Stomach smooth muscle (tissue), 2 donors: ENCODE measurements around the gene SCN3A.

ENCODE experiments used
- H3K27ac ChIP-seq: one replicate; pipeline ENCODE4 v1.7.0; 2013; ENCODE audit warnings: mild to moderate bottlenecking, low read length, inconsistent platforms
- H3K27me3 ChIP-seq, 2 donors: one replicate each; pipeline ENCODE4 v1.7.0; 2013; ENCODE audit warnings: low read length in 2 of 2; ENCODE audit not compliant: insufficient read depth in 2 of 2, control insufficient read depth in 1 of 2
- H3K36me3 ChIP-seq, 2 donors: one replicate each; pipeline ENCODE4 v1.7.0; 2013; ENCODE audit warnings: low read length in 2 of 2; ENCODE audit not compliant: control insufficient read depth in 2 of 2, insufficient read depth in 2 of 2
- H3K4me1 ChIP-seq: one replicate; pipeline ENCODE4 v1.7.0; 2013; ENCODE audit warnings: low read length; ENCODE audit not compliant: control insufficient read depth, insufficient read depth
- H3K4me3 ChIP-seq, 2 donors: one replicate each; pipeline ENCODE4 v1.7.0; 2013; ENCODE audit warnings: low read length in 2 of 2
- H3K9ac ChIP-seq, 2 donors: one replicate each; pipeline ENCODE4 v1.7.0; 2013; ENCODE audit warnings: low read length in 2 of 2, mild to moderate bottlenecking in 1 of 2
- H3K9me3 ChIP-seq, 2 donors: one replicate each; pipeline ENCODE4 v1.7.0; 2013; ENCODE audit warnings: low read length in 2 of 2; ENCODE audit not compliant: control insufficient read depth in 2 of 2
- donor health status: healthy.
- donor health status: Pancreatic carcinoma.

The SCN3A gene

DNA sequence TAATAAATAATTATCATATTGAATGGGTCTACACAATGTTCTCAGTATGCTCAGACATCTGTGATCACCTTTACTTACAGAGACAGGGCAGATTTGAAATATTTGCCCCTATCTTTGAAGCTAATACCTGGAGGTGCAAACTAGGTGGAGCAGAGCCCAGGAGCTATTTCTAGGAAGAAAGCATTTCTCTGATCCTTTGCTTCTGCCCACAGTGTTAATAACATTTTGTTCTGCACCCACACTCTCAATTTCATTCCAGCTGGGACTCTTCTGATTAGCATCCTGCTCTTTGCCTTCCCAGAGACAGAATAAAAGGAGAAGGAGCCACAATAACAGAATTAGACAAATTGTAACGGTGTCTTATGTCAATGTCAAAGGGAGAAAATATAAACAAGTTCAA lies 23.7 kb upstream of the SCN3A start:
- H3K4me1 ChIP-seq: no peaks in the 10 kb centered on the region
- H3K4me3 ChIP-seq: no peak overlapping the region
- H3K36me3 ChIP-seq: no peaks in the 10 kb centered on the region
- H3K27ac ChIP-seq: no peak overlapping the region
- no peak overlapping the region for H3K9ac ChIP-seq
- H3K9me3 ChIP-seq: peaks cover 0 to 2% of the 10 kb centered on the region in 2 donors
- no peaks in the 10 kb centered on the region for H3K27me3 ChIP-seq

- Histone ChIP-seq H3K4me1 (no peaks in the 10 kb centered on the region), H3K27me3 (no peaks in the 10 kb centered on the region), H3K36me3 (no peaks in the 10 kb centered on the region), H3K9ac (no peak overlapping the region), H3K4me3 (no peak overlapping the region), H3K9me3 (no peaks in the 10 kb centered on the region), H3K27ac (no peak overlapping the region)
Measured at GRCh38 chr2:165224941-165225340, 21.1 kb upstream of the SCN3A start.

DNA sequence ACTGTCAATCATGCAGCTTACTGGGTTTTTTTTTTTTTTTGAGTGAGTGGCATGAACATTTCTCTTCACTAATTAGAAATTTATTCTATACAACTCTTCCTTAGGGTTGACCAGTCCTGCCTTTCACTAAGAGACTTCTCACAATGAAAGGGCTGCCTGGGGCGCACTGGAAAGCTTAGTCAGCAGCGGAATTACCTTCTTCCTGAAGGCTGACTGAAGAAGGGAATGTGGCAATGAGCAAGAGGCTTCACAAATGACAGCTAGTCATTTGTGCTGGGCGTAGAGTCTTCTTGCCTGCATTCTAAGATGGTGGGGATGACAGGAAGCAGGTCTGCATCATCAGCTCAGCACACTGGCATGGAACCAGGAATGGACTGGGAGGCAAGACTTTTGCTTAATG lies 15.6 kb upstream of the SCN3A start:
- Histone ChIP-seq H3K9ac (no peak overlapping the region), H3K27ac (no peak overlapping the region), H3K4me1 (no peaks in the 10 kb centered on the region), H3K36me3 (no peaks in the 10 kb centered on the region), H3K27me3 (no peaks in the 10 kb centered on the region), H3K4me3 (no peak overlapping the region), H3K9me3 (no peaks in the 10 kb centered on the region)

GRCh38 chr2:165214093-165214492 lies 10.2 kb upstream of the SCN3A start:
- Histone ChIP-seq H3K36me3 (no peaks in the 10 kb centered on the region), H3K27me3 (no peaks in the 10 kb centered on the region), H3K9me3 (no peaks in the 10 kb centered on the region), H3K4me1 (no peaks in the 10 kb centered on the region), H3K27ac (no peak overlapping the region), H3K9ac (no peak overlapping the region), H3K4me3 (no peak overlapping the region)

DNA sequence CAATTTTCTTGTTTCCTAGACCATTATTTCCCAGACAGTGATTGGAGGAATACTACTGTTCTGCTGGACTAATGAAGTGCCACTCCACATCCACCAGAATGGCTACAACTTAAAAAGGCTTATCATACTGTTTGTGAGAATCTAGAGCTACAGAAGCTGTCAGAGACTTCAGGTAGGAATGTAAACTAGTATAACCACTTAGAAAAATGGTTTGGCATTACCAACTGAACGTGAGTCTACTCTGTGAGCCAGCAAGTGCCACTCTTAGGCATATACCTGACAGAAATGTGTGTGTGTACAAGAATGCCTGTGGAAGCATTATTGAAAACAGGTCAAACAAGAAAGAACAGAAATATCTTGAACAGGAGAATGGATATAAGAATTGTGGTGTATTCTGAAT lies 4.2 kb upstream of the SCN3A start:
- Histone ChIP-seq H3K4me3 (no peak overlapping the region), H3K36me3 (no peaks in the 10 kb centered on the region), H3K27ac (no peak overlapping the region), H3K4me1 (no peaks in the 10 kb centered on the region), H3K27me3 (no peaks in the 10 kb centered on the region), H3K9me3 (no peaks in the 10 kb centered on the region), H3K9ac (no peak overlapping the region)

GRCh38 chr2:165205865-165206264 lies 2.0 kb upstream of the SCN3A start:
- Histone ChIP-seq H3K4me3 (no peak overlapping the region), H3K9me3 (no peaks in the 10 kb centered on the region), H3K36me3 (no peaks in the 10 kb centered on the region), H3K4me1 (no peaks in the 10 kb centered on the region), H3K9ac (no peak overlapping the region), H3K27ac (no peak overlapping the region), H3K27me3 (no peaks in the 10 kb centered on the region)

DNA sequence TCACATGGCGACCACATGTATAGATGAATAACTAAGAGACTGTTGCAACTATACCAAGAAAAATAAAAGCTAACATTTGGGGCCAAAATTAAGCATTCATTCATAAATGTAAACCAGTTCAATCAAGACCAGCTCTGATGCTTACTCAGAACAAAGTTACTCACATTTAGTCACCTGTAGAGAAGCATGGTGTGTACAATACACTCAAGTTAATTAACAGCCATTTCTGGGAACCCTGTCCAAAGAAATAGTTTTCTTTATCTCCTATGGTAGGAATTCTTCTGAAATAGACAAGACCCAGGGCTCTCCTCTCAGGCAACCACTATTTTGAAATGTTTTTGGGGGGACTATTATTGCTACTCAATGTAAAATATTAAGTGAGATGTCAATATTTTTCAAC lies 1.6 kb downstream of the SCN3A start:
- Histone ChIP-seq H3K27me3 (no peaks in the 10 kb centered on the region), H3K9ac (no peak overlapping the region), H3K9me3 (no peaks in the 10 kb centered on the region), H3K36me3 (no peaks in the 10 kb centered on the region), H3K27ac (no peak overlapping the region), H3K4me1 (no peaks in the 10 kb centered on the region), H3K4me3 (no peak overlapping the region)

- Histone ChIP-seq H3K27ac (no peak overlapping the region), H3K9ac (no peak overlapping the region), H3K27me3 (no peaks in the 10 kb centered on the region), H3K9me3 (no peaks in the 10 kb centered on the region), H3K36me3 (no peaks in the 10 kb centered on the region), H3K4me1 (no peaks in the 10 kb centered on the region), H3K4me3 (no peak overlapping the region)
Measured at GRCh38 chr2:165198181-165198580, 5.7 kb downstream of the SCN3A start.

- H3K4me3 ChIP-seq: no peak overlapping the region
Measured at GRCh38 chr2:165197346-165197745, 6.5 kb downstream of the SCN3A start.

GRCh38 chr2:165196411-165196810 lies 7.4 kb downstream of the SCN3A start:
- no peaks in the 10 kb centered on the region for H3K36me3 ChIP-seq
- H3K27me3 ChIP-seq: no peaks in the 10 kb centered on the region
- no peak overlapping the region for H3K4me3 ChIP-seq

More at GRCh38 chr2:165197346-165197745, 6.5 kb downstream of the SCN3A start:
- H3K27ac ChIP-seq: no peak overlapping the region
- H3K27me3 ChIP-seq: no peaks in the 10 kb centered on the region
- no peaks in the 10 kb centered on the region for H3K4me1 ChIP-seq
- no peaks in the 10 kb centered on the region for H3K36me3 ChIP-seq
- no peak overlapping the region for H3K9ac ChIP-seq
- no peaks in the 10 kb centered on the region for H3K9me3 ChIP-seq

DNA sequence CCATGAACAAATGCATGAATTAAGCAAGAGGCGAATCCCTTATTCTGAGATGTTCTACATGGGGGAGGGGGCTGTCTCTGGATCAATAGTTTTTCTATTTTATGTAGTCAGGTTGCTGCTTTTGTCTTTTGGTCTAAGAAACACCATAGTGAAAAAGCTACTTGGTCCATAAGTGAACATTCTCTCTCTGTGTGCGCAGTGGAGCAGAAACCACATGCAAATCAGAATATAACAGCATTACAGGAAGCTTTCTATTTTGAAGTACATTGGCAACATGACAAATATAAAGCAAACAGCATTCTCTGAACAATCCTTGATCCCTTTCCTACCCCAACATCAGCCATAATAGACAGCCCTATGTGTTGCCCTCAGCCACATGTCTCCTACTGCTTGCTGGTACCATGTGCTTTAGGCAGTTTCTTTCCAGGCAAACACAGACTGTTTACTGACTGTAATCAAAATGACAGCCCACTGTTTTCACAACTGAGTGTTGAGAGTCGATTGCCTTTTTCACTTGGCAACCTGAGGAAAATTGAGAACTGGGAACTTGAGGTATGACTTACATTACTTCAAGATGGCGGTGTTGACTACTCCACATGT lies 10.6 kb downstream of the SCN3A start:
- H3K27ac ChIP-seq: no peak overlapping the region
- no peaks in the 10 kb centered on the region for H3K36me3 ChIP-seq
- no peak overlapping the region for H3K9ac ChIP-seq

More at GRCh38 chr2:165196411-165196810, 7.4 kb downstream of the SCN3A start:
- Histone ChIP-seq H3K9me3 (no peaks in the 10 kb centered on the region), H3K4me1 (no peaks in the 10 kb centered on the region), H3K27ac (no peak overlapping the region), H3K9ac (no peak overlapping the region)

More for the DNA sequence above, 10.6 kb downstream of the SCN3A start:
- Histone ChIP-seq H3K4me1 (no peaks in the 10 kb centered on the region), H3K4me3 (no peak overlapping the region), H3K27me3 (no peaks in the 10 kb centered on the region), H3K9me3 (no peaks in the 10 kb centered on the region)
